C4-2B (cell line): Measurements from ENCODE around the gene B3GAT1.

Experiments used
- ZFX ChIP-seq: fragments of 450-650 bp; IDR thresholded peaks from 2 replicates; pipeline ENCODE4 v1.6.1; 2017
- TF ChIP-seq, protein P1 (sequence below): fragments of 450-650 bp; conservative IDR thresholded peaks from 2 replicates; pipeline ENCODE4 v1.5.1; 2017; ENCODE audit warnings: mild to moderate bottlenecking

DNA sequence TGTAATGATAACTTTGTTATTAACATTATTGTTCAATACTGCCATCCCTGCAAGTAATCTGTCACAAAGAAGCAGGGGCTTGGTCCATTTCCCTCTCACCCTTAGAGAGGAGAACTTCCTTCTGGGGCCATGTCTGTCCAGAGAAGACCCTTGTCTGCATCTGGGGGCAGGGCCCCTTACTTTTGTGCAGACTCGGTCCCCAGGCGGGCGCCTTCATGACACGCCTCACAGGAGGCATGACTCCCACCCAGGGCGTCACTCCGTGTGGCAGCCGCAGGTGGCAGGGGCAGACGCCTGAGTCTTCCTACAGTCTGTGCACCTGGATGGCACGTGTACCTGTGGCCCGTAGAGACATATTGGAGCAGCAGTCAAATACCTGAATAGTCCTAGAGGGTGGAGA lies 21.8 kb upstream of the B3GAT1 start:
- TF ChIP-seq, protein P1, sequence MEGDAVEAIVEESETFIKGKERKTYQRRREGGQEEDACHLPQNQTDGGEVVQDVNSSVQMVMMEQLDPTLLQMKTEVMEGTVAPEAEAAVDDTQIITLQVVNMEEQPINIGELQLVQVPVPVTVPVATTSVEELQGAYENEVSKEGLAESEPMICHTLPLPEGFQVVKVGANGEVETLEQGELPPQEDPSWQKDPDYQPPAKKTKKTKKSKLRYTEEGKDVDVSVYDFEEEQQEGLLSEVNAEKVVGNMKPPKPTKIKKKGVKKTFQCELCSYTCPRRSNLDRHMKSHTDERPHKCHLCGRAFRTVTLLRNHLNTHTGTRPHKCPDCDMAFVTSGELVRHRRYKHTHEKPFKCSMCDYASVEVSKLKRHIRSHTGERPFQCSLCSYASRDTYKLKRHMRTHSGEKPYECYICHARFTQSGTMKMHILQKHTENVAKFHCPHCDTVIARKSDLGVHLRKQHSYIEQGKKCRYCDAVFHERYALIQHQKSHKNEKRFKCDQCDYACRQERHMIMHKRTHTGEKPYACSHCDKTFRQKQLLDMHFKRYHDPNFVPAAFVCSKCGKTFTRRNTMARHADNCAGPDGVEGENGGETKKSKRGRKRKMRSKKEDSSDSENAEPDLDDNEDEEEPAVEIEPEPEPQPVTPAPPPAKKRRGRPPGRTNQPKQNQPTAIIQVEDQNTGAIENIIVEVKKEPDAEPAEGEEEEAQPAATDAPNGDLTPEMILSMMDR: no peak
- TF ChIP-seq ZFX: no peak
